GM12875 (cell line): ENCODE results near the gene ZNF331.
"Not testable (repeated sequence)": the region's sequence is repeated elsewhere in the genome, so short reads cannot be mapped to it uniquely, and the experiment has no call there.

ENCODE experiments used
- H3K4me3 ChIP-seq: one replicate; pipeline ENCODE4 v1.5.1; 2011; ENCODE audit warnings: low read depth, low read length, control low read depth
- CTCF ChIP-seq: IDR thresholded peaks from 2 replicates; pipeline ENCODE4 v1.5.1; 2011; ENCODE audit warnings: low read depth, mild to moderate bottlenecking, control low read depth, inconsistent platforms, low read length, moderate library complexity, borderline replicate concordance; ENCODE audit not compliant: insufficient read depth

ZNF331 gene

GRCh38 chr19:53537521-53538377 is at the start of gene ZNF331:
Gene ZNF331 (plus strand): TSS chr19:53538145. CDS start chr19:53569377, 31,232 bp downstream.
- peak within 1 kb of the TSS; percentile 75 for H3K4me3 ChIP-seq

GRCh38 chr19:53492153-53492552 is 45.8 kb upstream of the ZNF331 start:
- H3K4me3 ChIP-seq: no peak overlapping the region
- no peak for TF ChIP-seq CTCF

More at GRCh38 chr19:53537521-53538377, at the start of gene ZNF331:
- TF ChIP-seq CTCF: peak; percentile 55

- not testable (repeated sequence) for H3K4me3 ChIP-seq
Measured at GRCh38 chr19:53497311-53498023, 40.5 kb upstream of the ZNF331 start.

GRCh38 chr19:53498024-53498395 is 39.9 kb upstream of the ZNF331 start:
- not testable (repeated sequence) for H3K4me3 ChIP-seq

GRCh38 chr19:53503151-53503550 is 34.8 kb upstream of the ZNF331 start:
- not testable (repeated sequence) for H3K4me3 ChIP-seq

- H3K4me3 ChIP-seq: not testable (repeated sequence)
Measured at GRCh38 chr19:53503671-53504364, 34.1 kb upstream of the ZNF331 start.

GRCh38 chr19:53504365-53504703 is 33.6 kb upstream of the ZNF331 start:
- not testable (repeated sequence) for H3K4me3 ChIP-seq

- H3K4me3 ChIP-seq: no peak overlapping the region
- no peak for TF ChIP-seq CTCF
Measured at GRCh38 chr19:53504885-53505284, 33.1 kb upstream of the ZNF331 start.

GRCh38 chr19:53506728-53507127 is 31.2 kb upstream of the ZNF331 start:
- H3K4me3 ChIP-seq: no peak overlapping the region
- TF ChIP-seq CTCF: no peak
